HCT116 (cell line): Measurements from ENCODE around the gene KLK11. TPM values are rescaled to one million over a fixed set of nuclear protein-coding genes. Genes with fewer than 3 reads are reported as not detected.

Experiments
- ATAC-seq: fragments of 200-7000 bp; cut with Tn5 transposase; 2 replicates; pipeline ENCODE4 v1.9.1; 2020; ENCODE audit warnings: mild to moderate bottlenecking, moderate library complexity
- BruUV-seq: library from RNA; stranded (reverse); fragments of 400-500 nt; replicated peaks from 2 replicates; lab custom pipeline; 2021; lab: Mats Ljungman, UMichigan
- CTCF ChIA-PET: fragments of 300-600 bp; sonication (Branson Sonifier 250); formaldehyde crosslinking; loops from one replicate; lab custom pipeline; 2021; ENCODE audit warnings: antibody characterized with exemption; lab: Charles Lee
- POLR2A ChIA-PET: fragments of 300-600, 350-600 bp; sonication (Branson Sonifier 250); formaldehyde crosslinking; loops from one replicate; lab custom pipeline; 2021; ENCODE audit warnings: antibody characterized with exemption; lab: Charles Lee
- RAD21 ChIA-PET, 2 experiments: fragments of 300-600 bp; sonication (Branson Sonifier 250); formaldehyde crosslinking; loops; one replicate each; lab custom pipeline; 2023; ENCODE audit warnings: low total read pairs in 2 of 2; ENCODE audit not compliant: uncharacterized antibody in 2 of 2, unreplicated experiment in 2 of 2, low non-redundant PET in 1 of 2; lab: Charles Lee
- DNase-seq: peaks from one replicate; pipeline ENCODE4 v3.0.0-alpha.2; 2010; ENCODE audit warnings: low read depth, low spot score
- H2AFZ ChIP-seq: fragments of 200-600 bp; shearing (Covaris generic), sonication (generic); 2 replicates; pipeline ENCODE4 v1.6.1; 2017; ENCODE audit warnings: low read depth, mixed run types, mixed read lengths, antibody characterized with exemption, low read length; ENCODE audit not compliant: poor library complexity, severe bottlenecking
- H3K27ac ChIP-seq: 2 replicates; pipeline ENCODE4 v1.5.1; 2012; ENCODE audit warnings: low read depth, low read length
- H3K27me3 ChIP-seq: fragments of 200-600 bp; sonication (generic); 2 replicates; pipeline ENCODE4 v1.6.1; 2016; ENCODE audit warnings: mixed run types, low read length, mixed read lengths; ENCODE audit not compliant: insufficient read depth
- H3K36me3 ChIP-seq, 2 experiments: fragments of 200-500 bp in 1 of 2; fragments of 200-600 bp in 1 of 2; sonication (Bioruptor generic) in 1 of 2; sonication (generic) in 1 of 2; 2 replicates each; pipeline versions ENCODE4 v1.5.1 to v1.6.1; 2014 to 2016; ENCODE audit warnings: low read length in 2 of 2, inconsistent platforms in 1 of 2, mixed read lengths in 1 of 2, mixed run types in 1 of 2; ENCODE audit not compliant: insufficient read depth in 2 of 2, control insufficient read depth in 1 of 2
- H3K4me1 ChIP-seq, 2 experiments: fragments of 200-600 bp in 1 of 2; sonication (generic) in 1 of 2; 2 replicates each; pipeline versions ENCODE4 v1.5.1 to v1.6.1; 2012 to 2017; ENCODE audit warnings: low read length in 2 of 2, inconsistent platforms in 1 of 2, mild to moderate bottlenecking in 1 of 2, mixed read lengths in 1 of 2, mixed run types in 1 of 2, moderate library complexity in 1 of 2; ENCODE audit not compliant: insufficient read depth in 2 of 2, control insufficient read depth in 1 of 2
- H3K4me2 ChIP-seq: fragments of 200-600 bp; sonication (generic); 2 replicates; pipeline ENCODE4 v1.6.1; 2017; ENCODE audit warnings: mixed run types, low read length, mixed read lengths
- H3K4me3 ChIP-seq, 2 experiments: fragments of 200-600 bp in 1 of 2; sonication (generic) in 1 of 2; replicated peaks in 1 of 2; 2 replicates each; pipeline ENCODE4 v1.5.1; 2011 to 2016; ENCODE audit warnings: low read length in 2 of 2, control low read depth in 1 of 2, low read depth in 1 of 2, mild to moderate bottlenecking in 1 of 2, mixed read lengths in 1 of 2, mixed run types in 1 of 2
- H3K79me2 ChIP-seq: fragments of 200-600 bp; sonication (generic); 2 replicates; pipeline ENCODE4 v1.6.1; 2017; ENCODE audit warnings: mild to moderate bottlenecking, mixed run types, low read length, moderate library complexity, mixed read lengths; ENCODE audit not compliant: insufficient read depth
- H3K9ac ChIP-seq: fragments of 200-600 bp; sonication (generic); 2 replicates; pipeline ENCODE4 v1.6.1; 2016; ENCODE audit warnings: low read length, mixed read lengths
- H3K9me2 ChIP-seq: fragments of 200-600 bp; sonication (generic), shearing (Covaris generic); 2 replicates; pipeline ENCODE4 v1.6.1; 2017; ENCODE audit warnings: mixed run types, mild to moderate bottlenecking, moderate library complexity; ENCODE audit not compliant: insufficient read depth
- H3K9me3 ChIP-seq, 2 experiments: fragments of 200-500 bp in 1 of 2; fragments of 200-600 bp in 1 of 2; sonication (Bioruptor generic) in 1 of 2; sonication (generic) in 1 of 2; 2 replicates each; pipeline ENCODE4 v1.6.1; 2014 to 2017; ENCODE audit warnings: low read length in 2 of 2, mixed read lengths in 2 of 2, inconsistent platforms in 1 of 2, low read depth in 1 of 2, mild to moderate bottlenecking in 1 of 2, mixed run types in 1 of 2, moderate library complexity in 1 of 2; ENCODE audit not compliant: control insufficient read depth in 1 of 2, insufficient read depth in 1 of 2
- H4K20me1 ChIP-seq: fragments of 200-600 bp; sonication (generic), shearing (Covaris generic); 2 replicates; pipeline ENCODE4 v1.6.1; 2017; ENCODE audit warnings: mixed run types, mild to moderate bottlenecking, moderate library complexity; ENCODE audit not compliant: insufficient read depth
- CBX3 ChIP-seq: IDR thresholded peaks from 2 replicates; pipeline ENCODE4 v1.6.1; 2012; ENCODE audit warnings: low read depth
- CEBPB ChIP-seq: IDR thresholded peaks from 2 replicates; pipeline ENCODE4 v1.6.1; 2012; ENCODE audit warnings: low read depth
- EGR1 ChIP-seq: IDR thresholded peaks from 2 replicates; pipeline ENCODE4 v1.6.1; 2012; ENCODE audit warnings: low read depth
- EZH2 ChIP-seq: fragments of 200-600 bp; sonication (generic); IDR thresholded peaks from 2 replicates; pipeline ENCODE4 v1.6.1; 2017; ENCODE audit warnings: antibody characterized with exemption, mixed run types
- EZH2phosphoT487 ChIP-seq: fragments of 200-600 bp; IDR thresholded peaks from 2 replicates; pipeline ENCODE4 v1.6.1; 2018; ENCODE audit warnings: antibody characterized with exemption, borderline replicate concordance
- MAX ChIP-seq: IDR thresholded peaks from 2 replicates; pipeline ENCODE4 v1.6.1; 2012
- POLR2AphosphoS5 ChIP-seq: IDR thresholded peaks from 2 replicates; pipeline ENCODE4 v1.6.1; 2011; ENCODE audit warnings: mild to moderate bottlenecking, low read depth, low read length, moderate library complexity
- RAD21 ChIP-seq: IDR thresholded peaks from 2 replicates; pipeline ENCODE4 v1.6.1; 2012; ENCODE audit warnings: low read depth, mild to moderate bottlenecking
- SIN3A ChIP-seq: IDR thresholded peaks from 2 replicates; pipeline ENCODE4 v1.6.1; 2012; ENCODE audit warnings: low read depth
- TCF7L2 ChIP-seq: IDR thresholded peaks from 2 replicates; pipeline ENCODE4 v1.7.0; 2011; ENCODE audit warnings: borderline replicate concordance, inconsistent platforms; ENCODE audit not compliant: insufficient read depth, insufficient read length; ENCODE audit errors: extremely low read depth
- YY1 ChIP-seq: IDR thresholded peaks from 2 replicates; pipeline ENCODE4 v1.6.1; 2011; ENCODE audit warnings: low read length, low read depth, moderate library complexity, mild to moderate bottlenecking; ENCODE audit not compliant: insufficient replicate concordance; ENCODE audit errors: extremely low read depth
- ZBTB33 ChIP-seq: IDR thresholded peaks from 2 replicates; pipeline ENCODE4 v1.6.1; 2011; ENCODE audit warnings: mild to moderate bottlenecking, low read length, moderate library complexity; ENCODE audit not compliant: insufficient replicate concordance; ENCODE audit errors: extremely low read depth
- ZFX ChIP-seq: fragments of 450-650 bp; IDR thresholded peaks from 2 replicates; pipeline ENCODE4 v1.6.1; 2017
- ZNF274 ChIP-seq: fragments of 200-500 bp; sonication (Bioruptor generic); IDR thresholded peaks from 2 replicates; pipeline ENCODE4 v1.6.1; 2014; ENCODE audit warnings: mild to moderate bottlenecking, low read depth, low read length, inconsistent platforms
- intact Hi-C: fragments of 100-400 bp; cut with micrococcal nuclease; formaldehyde crosslinking; loops from 2 replicates; pipeline ENCODE4 v1.10.0; 2022
- total RNA-seq: library from RNA; stranded (reverse); gene quantifications from one replicate; pipeline ENCODE4 v1.2.1, GENCODE V29; 2021; ENCODE audit not compliant: unreplicated experiment
- TF ChIP-seq, protein P1 (sequence below), 3 experiments: fragments of 200-600 bp in 1 of 3; sonication (generic) in 1 of 3; IDR thresholded peaks in 2 of 3; conservative IDR thresholded peaks in 1 of 3; 2 replicates each; pipeline ENCODE4 v1.5.1; 2012 to 2017; ENCODE audit warnings: low read depth in 2 of 3, low read length in 2 of 3, antibody characterized with exemption in 1 of 3, borderline replicate concordance in 1 of 3, control low read depth in 1 of 3, mild to moderate bottlenecking in 1 of 3, mixed read lengths in 1 of 3, mixed run types in 1 of 3, moderate library complexity in 1 of 3; ENCODE audit not compliant: insufficient read depth in 1 of 3

KLK11 gene
- total RNA-seq, 1 experiment from 2014 or later, result not detected

DNA sequence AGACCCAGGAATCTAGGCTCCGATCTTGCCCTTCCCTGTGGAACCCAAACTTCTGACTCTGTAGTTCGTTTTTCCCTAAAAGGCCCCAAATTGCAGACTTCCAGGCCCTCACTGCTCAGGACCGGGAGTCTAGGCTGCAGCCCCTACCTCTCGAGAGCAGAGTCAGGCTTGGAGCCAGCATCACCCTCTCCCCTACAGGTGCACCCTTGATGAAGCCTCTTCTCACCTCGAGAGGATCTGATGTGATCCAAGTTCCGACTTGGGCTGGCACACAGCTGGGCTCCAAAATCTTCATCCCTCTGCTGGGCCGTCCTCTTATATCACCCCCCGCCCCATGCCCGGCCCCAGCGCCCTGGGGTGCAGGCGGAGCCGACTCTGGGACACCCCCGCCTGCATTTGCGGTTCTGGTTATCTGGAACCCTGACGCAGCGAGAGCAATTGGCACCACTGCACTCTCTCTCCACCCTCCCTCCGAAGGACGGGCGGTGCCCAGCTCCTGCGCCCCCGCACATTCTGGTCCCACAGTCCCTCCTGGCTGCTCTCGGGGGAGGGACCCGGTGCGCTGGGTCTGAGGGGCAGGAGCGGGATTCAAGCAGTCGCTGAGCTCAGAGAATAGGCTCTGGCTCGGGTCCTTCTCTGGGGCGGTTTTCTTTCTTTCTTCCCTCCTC lies 42.7 kb downstream of the KLK11 start, which contains the start of gene KLK7:
Gene KLK7, minus strand, starts transcription at position 293 of the 668 bp plus-strand sequence. CDS start 1,518 bp downstream, outside the sequence.
- Histone ChIP-seq H4K20me1 (no peaks in the 10 kb centered on the region), H2AFZ (no peak within 1 kb of the TSS), H3K4me3 (peak within 1 kb of the TSS; percentile 41 to 55), H3K79me2 (no peaks in the 10 kb centered on the region), H3K9ac (peak within 1 kb of the TSS; percentile 47), H3K9me3 (no peaks in the 10 kb centered on the region), H3K27me3 (no peaks in the 10 kb centered on the region), H3K4me1 (peaks cover 17 to 39% of the 10 kb centered on the region in 2 experiments), H3K36me3 (no peaks in the 10 kb centered on the region), H3K27ac (no peak within 1 kb of the TSS), H3K9me2 (no peaks in the 10 kb centered on the region), H3K4me2 (peak within 1 kb of the TSS; percentile 83)
- intact Hi-C loops, result no loop called here
- RAD21 ChIA-PET, result no interaction called here
- ATAC-seq (peak; percentile 72), DNase-seq (no peak)
- no TSS peak for BruUV-seq
- POLR2A ChIA-PET, result interaction anchor here (0.8 to 1.4 kb wide), 5 partner anchors 9 to 62 kb away, joined by 3 to 7 read pairs (median 4); partner anchors contain the start of gene KLK8
- TF ChIP-seq EGR1, result peak; percentile 89
- peak; percentile 26; the same call in 1 of the 2 replicates for TF ChIP-seq POLR2AphosphoS5
- TF ChIP-seq TCF7L2, result no peak
- TF ChIP-seq, protein P1, sequence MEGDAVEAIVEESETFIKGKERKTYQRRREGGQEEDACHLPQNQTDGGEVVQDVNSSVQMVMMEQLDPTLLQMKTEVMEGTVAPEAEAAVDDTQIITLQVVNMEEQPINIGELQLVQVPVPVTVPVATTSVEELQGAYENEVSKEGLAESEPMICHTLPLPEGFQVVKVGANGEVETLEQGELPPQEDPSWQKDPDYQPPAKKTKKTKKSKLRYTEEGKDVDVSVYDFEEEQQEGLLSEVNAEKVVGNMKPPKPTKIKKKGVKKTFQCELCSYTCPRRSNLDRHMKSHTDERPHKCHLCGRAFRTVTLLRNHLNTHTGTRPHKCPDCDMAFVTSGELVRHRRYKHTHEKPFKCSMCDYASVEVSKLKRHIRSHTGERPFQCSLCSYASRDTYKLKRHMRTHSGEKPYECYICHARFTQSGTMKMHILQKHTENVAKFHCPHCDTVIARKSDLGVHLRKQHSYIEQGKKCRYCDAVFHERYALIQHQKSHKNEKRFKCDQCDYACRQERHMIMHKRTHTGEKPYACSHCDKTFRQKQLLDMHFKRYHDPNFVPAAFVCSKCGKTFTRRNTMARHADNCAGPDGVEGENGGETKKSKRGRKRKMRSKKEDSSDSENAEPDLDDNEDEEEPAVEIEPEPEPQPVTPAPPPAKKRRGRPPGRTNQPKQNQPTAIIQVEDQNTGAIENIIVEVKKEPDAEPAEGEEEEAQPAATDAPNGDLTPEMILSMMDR (IDR thresholded peaks at IDR 0.05 in 2 of 3, conservative IDR thresholded peaks at IDR 0.05 in 1 of 3; ENCODE audit: borderline replicate concordance in 1 of 3, insufficient read depth in 1 of 3, low read depth in 2 of 3, low read length in 2 of 3), result no peak
- CTCF ChIA-PET, result interaction anchor here (1.0 to 1.4 kb wide), 2 partner anchors 9 to 113 kb away, joined by 3 to 5 read pairs; no protein-coding TSS in a partner anchor

- Histone ChIP-seq H3K36me3 (no peaks in the 10 kb centered on the region), H3K9me3 (no peaks in the 10 kb centered on the region), H2AFZ (no peak overlapping the region), H3K27ac (no peak overlapping the region; the same call in 1 of the 2 replicates), H3K4me3 (no peak overlapping the region), H3K4me2 (no peak overlapping the region), H4K20me1 (no peaks in the 10 kb centered on the region), H3K9ac (no peak overlapping the region), H3K79me2 (no peaks in the 10 kb centered on the region), H3K4me1 (peaks cover 29 to 54% of the 10 kb centered on the region in 2 experiments), H3K27me3 (no peaks in the 10 kb centered on the region), H3K9me2 (no peaks in the 10 kb centered on the region)
- BruUV-seq, result no TSS peak
- ATAC-seq (no peak), DNase-seq (no peak)
- intact Hi-C loops, result no loop called here
- POLR2A ChIA-PET, result no interaction called here
- CTCF ChIA-PET, result interaction anchor here (0.6 kb wide), 1 partner anchor 34 kb away, joined by 3 read pairs; no protein-coding TSS in a partner anchor
- RAD21 ChIA-PET, result no interaction called here
- no peak for TF ChIP-seq ZBTB33
- no peak for TF ChIP-seq RAD21
- no peak for TF ChIP-seq YY1
- no peak for TF ChIP-seq EGR1
- no peak for TF ChIP-seq ZNF274
- no peak for TF ChIP-seq CBX3
- TF ChIP-seq EZH2phosphoT487, result no peak
- TF ChIP-seq ZFX, result no peak
- TF ChIP-seq CEBPB, result no peak
- no peak for TF ChIP-seq MAX
- TF ChIP-seq SIN3A, result no peak
- no peak for TF ChIP-seq EZH2
Observed at GRCh38 chr19:50982186-50982585, 44.2 kb downstream of the KLK11 start.
